Astrocyte (in vitro differentiated cells and primary cell): Measurements from ENCODE around the gene CTTNBP2.

Experiments
- CTCF ChIP-seq: IDR thresholded peaks from 2 replicates; pipeline ENCODE4 v1.5.1; 2011; ENCODE audit warnings: low read depth, mild to moderate bottlenecking, inconsistent platforms, low read length, moderate library complexity; ENCODE audit not compliant: insufficient read depth
- EZH2 ChIP-seq: IDR thresholded peaks from 2 replicates; pipeline ENCODE4 v1.6.1; 2012; ENCODE audit warnings: mild to moderate bottlenecking, low read length, inconsistent platforms; ENCODE audit not compliant: insufficient read depth

DNA sequence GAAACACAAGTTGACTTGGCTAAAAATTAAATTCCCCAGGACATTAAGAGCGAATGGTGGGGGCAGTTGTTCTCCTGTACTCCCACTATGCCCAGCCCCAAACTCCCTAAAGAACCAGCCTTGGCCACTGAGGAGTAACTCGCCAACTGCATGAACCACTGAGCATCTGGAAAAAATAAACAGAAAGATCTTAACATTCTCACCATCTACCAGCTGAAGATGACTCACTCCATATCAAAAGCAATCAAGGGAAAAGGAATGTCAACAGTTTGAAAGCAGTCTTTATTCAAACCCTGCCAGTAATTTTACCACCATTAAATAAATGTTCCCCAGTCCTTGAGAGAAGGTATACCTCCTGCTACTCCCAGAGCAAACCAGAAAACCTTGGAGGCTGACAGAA is 45.4 kb downstream of the CTTNBP2 start:
- TF ChIP-seq CTCF, result no peak
- TF ChIP-seq EZH2, result no peak
